ENCODE results near the gene C6.

- TF ChIP-seq CTCF (IDR thresholded peaks at IDR 0.05) (no peak), EZH2phosphoT487 (IDR thresholded peaks at IDR 0.05) (no peak), EZH2 (IDR thresholded peaks at IDR 0.05) (no peak)
Measured at GRCh38 chr5:41154491-41154890, 58.8 kb downstream of the C6 start.
